Measurements from ENCODE around the gene HOXB1.
A peak's percentile ranks its signal among the peaks of the same experiment; 100 is the strongest.

HOXB1 gene

GRCh38 chr17:48530887-48531272 lies at the start of gene HOXB1:
HOXB1 (minus strand) TSS chr17:48531011; CDS start chr17:48530904, 107 bp downstream.
- no peak for DNase-seq

- DNase-seq = no peak
Observed at GRCh38 chr17:48579760-48580554, 49.1 kb upstream of the HOXB1 start.

GRCh38 chr17:48579471-48579759 lies 48.6 kb upstream of the HOXB1 start:
- DNase-seq = no peak

DNA sequence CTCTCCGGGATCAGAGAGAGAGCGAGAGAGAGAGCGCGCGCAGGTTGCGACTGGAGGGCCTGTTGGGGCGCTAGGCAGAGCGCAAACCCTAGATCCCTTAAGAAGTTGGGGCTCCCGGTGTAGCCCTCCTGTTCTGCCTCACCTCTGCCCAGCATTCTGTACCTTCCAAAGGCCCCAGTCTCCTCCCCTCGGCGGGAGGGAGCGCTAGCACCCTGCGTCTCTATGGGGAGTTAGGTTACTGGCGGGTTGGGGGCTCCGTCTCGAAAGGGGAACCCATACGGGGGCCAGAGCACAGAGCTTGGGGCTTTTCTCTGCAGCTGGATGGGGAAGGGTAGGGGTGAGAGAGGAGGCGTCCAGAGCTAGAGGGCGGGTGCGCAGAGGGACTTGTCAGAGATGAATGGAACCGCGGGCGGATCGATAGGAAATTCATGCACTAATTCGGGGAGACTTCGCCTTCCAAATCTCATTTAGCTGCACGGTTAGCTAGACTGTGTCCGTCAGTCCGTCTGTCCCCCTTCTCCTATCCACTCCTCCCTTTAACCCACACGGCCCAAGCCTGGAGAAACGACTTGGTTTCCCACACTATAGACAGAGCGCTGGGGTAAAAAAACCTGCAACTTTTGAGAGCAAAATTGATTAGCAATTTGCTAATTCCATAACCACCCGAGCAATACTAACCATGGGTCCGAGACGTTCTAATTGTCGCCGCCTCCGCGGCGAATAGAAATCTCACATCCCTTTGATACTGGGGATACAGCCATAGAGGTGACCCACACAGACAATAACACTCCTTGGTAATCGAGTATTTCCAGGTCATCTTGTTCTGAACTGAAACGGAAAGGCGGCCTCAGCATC lies 48.0 kb upstream of the HOXB1 start:
- DNase-seq = no peak

DNA sequence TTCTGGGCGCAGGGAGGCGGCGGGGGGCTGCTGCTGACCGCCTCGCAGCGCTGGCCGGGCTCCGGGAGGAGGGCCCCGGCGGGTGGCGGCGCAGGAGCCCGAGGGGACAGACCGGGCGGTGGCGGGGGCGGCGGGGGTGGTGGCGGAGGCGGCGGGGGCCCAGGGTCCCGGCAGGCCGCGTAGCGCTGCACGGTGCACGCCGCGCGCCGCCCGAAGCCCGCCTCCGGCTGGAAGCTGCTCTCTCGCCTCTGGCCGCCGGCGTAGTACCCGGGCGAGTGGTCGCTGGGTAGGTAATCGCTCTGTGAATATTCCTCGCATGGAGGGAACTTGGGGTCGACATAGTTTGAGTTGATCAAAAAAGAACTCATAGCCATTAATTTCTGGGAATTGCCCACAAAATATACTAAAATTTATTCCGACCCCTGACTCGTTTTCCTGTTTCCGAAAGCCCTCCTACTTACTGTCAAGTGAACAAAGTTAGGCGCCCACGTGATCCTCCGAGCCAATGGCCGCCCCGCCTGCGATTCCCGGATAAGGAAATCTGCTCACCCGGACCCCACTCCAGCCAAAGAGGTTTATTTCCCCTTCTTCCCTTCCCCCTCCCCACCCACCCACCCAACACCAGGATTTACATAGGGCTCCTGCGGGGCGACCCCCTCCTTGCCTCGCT lies 47.3 kb upstream of the HOXB1 start, which contains the start of gene HOXB4:
TSS of gene HOXB4 (minus strand) at position 405 of the 670 bp plus-strand sequence. CDS start at position 374, 31 bp downstream.
- DNase-seq = peak; percentile 82

- DNase-seq = peak; percentile 22
Observed at GRCh38 chr17:48577330-48577945, 46.6 kb upstream of the HOXB1 start.

GRCh38 chr17:48576479-48577309 lies 45.9 kb upstream of the HOXB1 start:
- peak; percentile 16 for DNase-seq

- no peak for DNase-seq
Observed at GRCh38 chr17:48575673-48576478, 45.1 kb upstream of the HOXB1 start.

DNA sequence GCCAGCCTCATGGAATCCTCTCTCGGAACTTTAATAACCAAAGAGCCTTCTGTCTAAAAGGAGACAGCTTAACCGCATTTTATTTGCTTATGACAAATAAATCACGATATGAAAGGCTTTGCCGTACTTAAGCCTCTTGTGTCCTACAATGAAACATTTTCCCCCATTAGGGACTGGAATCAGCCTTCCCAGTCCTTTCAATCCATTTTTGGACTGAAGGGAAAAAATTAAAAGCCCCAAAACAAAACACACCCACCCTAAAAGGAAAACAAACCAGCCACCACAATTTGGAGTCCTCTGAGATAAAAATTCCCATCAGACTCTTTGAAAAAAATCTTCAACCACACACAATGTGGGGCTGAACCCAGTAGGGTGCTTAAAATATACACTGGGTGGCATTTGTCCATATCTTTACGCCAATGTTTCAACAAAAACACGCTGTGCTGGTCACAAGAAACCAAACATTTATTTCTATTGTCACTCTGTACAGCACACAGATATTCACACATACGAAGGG lies 44.3 kb upstream of the HOXB1 start:
- DNase-seq = no peak

DNA sequence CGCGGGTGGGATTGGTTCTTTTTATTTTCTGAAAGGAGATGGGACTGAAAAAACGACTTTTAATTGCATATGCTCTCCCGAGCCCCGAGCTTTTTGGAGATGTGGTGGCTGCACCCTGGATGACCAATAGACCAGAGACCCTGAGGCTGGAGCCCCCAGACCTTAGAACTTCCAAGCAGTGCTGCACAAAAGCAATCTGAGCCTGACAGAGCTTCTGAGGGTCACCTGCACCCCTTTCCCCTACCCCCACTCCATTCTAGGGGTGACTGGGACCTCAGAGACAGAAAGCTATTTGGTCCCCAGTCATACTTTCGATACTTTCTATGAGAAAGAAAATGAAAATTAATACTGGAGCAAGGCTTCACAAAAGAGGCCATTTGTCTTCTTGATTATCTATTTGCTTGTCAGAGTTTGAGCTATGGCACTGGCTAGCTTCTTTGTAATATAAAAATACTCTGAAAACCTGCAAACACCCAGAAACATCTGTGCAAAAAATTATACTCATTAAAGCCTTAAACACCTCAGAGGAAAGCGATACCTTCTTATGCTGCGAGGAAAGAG lies 43.8 kb upstream of the HOXB1 start:
- DNase-seq = no peak

GRCh38 chr17:48571826-48572417 lies 41.1 kb upstream of the HOXB1 start:
- DNase-seq = no peak

GRCh38 chr17:48571024-48571818 lies 40.4 kb upstream of the HOXB1 start:
- DNase-seq = no peak

DNA sequence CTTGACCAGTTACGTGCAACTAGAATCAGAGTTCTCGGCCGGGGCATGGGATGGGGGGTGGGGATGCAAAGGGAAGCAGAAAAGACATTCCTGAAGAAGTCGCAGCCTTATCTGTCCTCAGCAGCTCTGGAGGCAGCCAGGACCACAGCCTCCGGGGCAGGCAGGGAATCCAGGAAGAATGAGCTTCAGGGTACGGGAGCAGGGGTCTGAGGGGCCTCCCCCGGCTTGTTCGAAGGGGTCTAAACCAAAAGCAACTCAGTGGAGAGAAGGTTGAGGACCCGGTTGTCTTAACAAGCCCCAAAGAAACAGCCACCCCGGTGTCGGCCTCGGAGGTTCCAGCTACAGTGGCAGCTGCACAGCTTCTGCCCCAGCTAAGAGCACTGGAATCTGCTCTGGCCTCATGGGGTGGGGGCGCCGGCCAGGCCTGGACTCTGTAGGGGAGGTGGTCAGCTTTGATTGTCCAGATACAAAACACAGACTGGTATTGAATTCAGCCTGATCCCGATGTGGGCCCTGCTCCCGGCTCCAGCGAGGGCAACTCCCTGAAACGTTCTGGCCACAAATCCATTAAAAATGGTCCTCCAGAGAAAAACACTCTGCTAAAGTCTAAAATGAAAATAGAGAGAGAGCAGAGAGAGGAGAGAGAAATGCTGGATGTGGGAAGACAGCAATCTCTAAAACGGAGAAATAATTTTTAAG lies 39.7 kb upstream of the HOXB1 start:
- no peak for DNase-seq

DNA sequence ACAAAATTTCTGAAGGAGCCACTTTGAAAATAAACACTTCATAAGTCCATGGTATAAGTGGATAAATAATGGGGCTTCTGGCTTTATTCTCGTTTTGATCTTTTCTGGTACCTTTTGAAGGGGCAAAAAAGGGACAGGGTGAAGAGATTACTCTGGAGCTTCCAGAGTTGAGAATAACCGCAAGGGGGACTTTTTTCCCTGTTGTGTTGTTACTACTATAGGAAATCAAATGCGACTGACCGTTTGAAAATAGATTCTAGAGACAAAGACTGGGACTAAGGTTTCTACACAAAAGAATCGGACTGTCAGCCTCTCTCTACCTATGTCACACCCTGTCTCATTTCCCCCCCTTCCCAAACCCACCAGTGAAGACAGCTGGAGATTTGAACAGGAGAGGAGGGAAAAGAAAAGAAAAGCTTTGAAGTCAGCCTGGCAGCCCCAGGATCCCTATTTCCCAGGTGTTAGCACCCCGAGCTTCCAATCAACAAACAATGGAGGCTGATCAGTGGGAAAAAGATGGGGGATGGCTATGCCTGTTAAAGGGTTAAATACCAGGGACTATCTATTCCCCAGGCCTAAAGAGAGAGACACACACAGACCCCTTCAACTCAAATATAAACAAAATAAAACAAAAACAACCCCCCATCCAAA lies 39.0 kb upstream of the HOXB1 start:
- no peak for DNase-seq

DNA sequence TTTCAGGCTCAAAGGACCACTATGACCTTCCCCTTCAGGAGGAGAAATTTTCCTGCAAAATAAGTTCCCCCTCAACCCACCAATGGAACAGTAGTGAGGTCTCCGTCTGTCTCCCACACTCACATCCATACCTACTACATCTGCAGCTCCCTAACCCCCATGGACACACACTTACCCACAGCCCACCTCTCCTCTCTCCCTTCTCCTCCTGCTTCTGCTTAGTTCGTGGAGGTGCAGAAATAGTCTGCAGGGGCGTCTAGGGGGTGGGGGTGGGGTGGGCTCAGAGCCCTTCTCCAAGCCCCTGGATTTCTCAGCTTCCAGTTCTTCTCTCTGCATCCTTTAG lies 38.4 kb upstream of the HOXB1 start:
- DNase-seq = no peak

DNA sequence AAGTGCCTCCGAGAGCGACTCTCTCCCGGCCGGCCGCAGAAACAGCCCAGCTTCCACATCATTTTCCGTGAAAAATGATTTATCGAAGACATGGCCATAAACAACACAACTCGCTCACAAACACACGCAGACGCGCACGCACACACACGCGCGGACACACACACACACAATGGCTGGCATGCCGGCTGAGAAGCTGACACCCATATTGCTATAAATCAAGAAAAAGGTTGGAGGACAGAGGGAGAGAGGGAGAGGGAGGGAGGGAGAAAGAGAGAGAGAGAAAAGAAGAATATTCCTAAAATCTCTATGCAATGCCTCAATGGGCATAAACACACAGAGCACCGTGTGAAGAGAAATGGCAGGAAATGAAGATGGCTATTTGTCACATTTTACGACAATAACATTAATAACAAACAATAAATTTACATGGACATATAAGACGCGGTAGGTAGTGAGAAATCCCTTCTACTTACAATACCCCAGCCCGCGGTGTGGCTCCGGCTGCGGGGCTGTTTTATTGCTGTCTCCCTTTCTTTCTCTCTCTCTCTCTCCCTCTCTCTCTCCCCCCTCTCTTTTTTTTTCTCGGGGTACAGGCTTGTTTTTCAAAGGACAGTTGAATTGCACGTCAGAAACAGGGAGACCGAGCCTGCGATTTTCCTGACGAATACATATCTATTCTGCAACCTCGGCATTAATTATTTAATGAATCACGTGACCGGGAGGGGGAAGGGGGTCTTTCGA lies 37.9 kb upstream of the HOXB1 start:
- DNase-seq = no peak

DNA sequence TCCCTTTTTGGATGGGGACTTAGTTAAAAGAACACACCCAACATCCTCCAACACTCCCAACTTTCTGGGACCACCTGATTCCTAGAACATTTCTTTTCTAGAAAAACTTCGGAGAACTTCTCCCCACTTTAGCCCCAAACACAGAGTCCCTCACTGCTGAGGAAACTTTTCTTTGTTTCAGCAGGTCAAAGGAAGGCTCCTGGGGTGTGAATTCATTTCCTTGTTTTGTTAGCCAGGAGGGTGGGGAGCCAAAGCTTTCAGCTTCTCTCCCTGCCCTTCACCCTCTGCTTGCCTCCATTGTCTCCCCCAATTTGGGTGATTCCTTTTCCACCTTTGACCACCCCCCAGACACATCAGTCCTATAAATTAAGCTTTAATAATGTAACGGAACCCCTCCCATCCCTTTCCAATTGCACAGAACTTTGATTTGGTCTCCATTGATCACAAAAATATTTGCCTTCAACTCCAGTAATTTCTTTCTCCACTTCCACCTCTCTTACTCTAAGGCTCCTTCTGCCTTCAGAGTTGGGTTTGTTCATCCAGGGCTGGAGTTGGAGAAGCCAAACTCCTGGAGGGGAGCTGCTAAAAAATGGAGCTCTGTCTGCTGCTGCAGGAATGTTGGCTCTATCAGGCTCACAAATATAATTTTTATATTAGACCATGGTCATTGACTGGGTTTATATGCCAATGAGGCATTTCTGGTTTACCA lies 37.0 kb upstream of the HOXB1 start:
- DNase-seq = no peak

Measured in activated CD4-positive, alpha-beta T cell treated with anti-CD3 and anti-CD28 coated beads, Interleukin-10, Interleukin-2, amounts not matched to agents 100 ng/mL and 50 ng/mL, durations not matched to agents 16 hours and 8 hours (primary cell).